ENCODE results near the gene MCM8.

The MCM8 gene

GRCh38 chr20:5977223-5977622 lies 26.8 kb downstream of the MCM8 start:
- no peak overlapping the region for H3K4me3 ChIP-seq (ENCODE audit: low read depth, low read length)
- DNase-seq = no peak
- H3K27ac ChIP-seq = no peak overlapping the region
- no peaks in the 10 kb centered on the region for H3K27me3 ChIP-seq (ENCODE audit: insufficient read depth, low read depth, severe bottlenecking)
- H3K9me3 ChIP-seq (ENCODE audit: severe bottlenecking) = no peaks in the 10 kb centered on the region
- TF ChIP-seq CTCF (IDR thresholded peaks at IDR 0.05; ENCODE audit: low read depth, low read length) = no peak
- H3K36me3 ChIP-seq = peaks cover 71% of the 10 kb centered on the region

GRCh38 chr20:5977975-5978374 lies 27.5 kb downstream of the MCM8 start:
- Histone ChIP-seq H3K27ac (no peak overlapping the region), H3K36me3 (peaks cover 70% of the 10 kb centered on the region), H3K27me3 (ENCODE audit: insufficient read depth, low read depth, severe bottlenecking) (no peaks in the 10 kb centered on the region), H3K9me3 (ENCODE audit: severe bottlenecking) (no peaks in the 10 kb centered on the region), H3K4me3 (ENCODE audit: low read depth, low read length) (no peak overlapping the region)
- no peak for DNase-seq
- no peak for TF ChIP-seq CTCF (IDR thresholded peaks at IDR 0.05; ENCODE audit: low read depth, low read length)

- Histone ChIP-seq H3K27me3 (ENCODE audit: insufficient read depth, low read depth, severe bottlenecking) (no peaks in the 10 kb centered on the region), H3K9me3 (ENCODE audit: severe bottlenecking) (no peaks in the 10 kb centered on the region), H3K27ac (no peak overlapping the region), H3K4me3 (ENCODE audit: low read depth, low read length) (no peak overlapping the region), H3K36me3 (peaks cover 72% of the 10 kb centered on the region)
- no peak for DNase-seq
- no peak for TF ChIP-seq CTCF (IDR thresholded peaks at IDR 0.05; ENCODE audit: low read depth, low read length)
Observed at GRCh38 chr20:5979801-5980200, 29.3 kb downstream of the MCM8 start.

GRCh38 chr20:5980720-5981538 lies 30.5 kb downstream of the MCM8 start:
- H3K27ac ChIP-seq = no peak overlapping the region
- H3K27me3 ChIP-seq (ENCODE audit: insufficient read depth, low read depth, severe bottlenecking) = no peaks in the 10 kb centered on the region
- peaks cover 77% of the 10 kb centered on the region for H3K36me3 ChIP-seq
- no peak for DNase-seq
- no peaks in the 10 kb centered on the region for H3K9me3 ChIP-seq (ENCODE audit: severe bottlenecking)
- no peak for TF ChIP-seq CTCF (IDR thresholded peaks at IDR 0.05; ENCODE audit: low read depth, low read length)
- H3K4me3 ChIP-seq (ENCODE audit: low read depth, low read length) = no peak overlapping the region

GRCh38 chr20:5987383-5987782 lies 36.9 kb downstream of the MCM8 start:
- Histone ChIP-seq H3K9me3 (ENCODE audit: severe bottlenecking) (no peaks in the 10 kb centered on the region), H3K27ac (no peak overlapping the region), H3K4me3 (ENCODE audit: low read depth, low read length) (no peak overlapping the region), H3K27me3 (ENCODE audit: insufficient read depth, low read depth, severe bottlenecking) (no peaks in the 10 kb centered on the region), H3K36me3 (peaks cover 78% of the 10 kb centered on the region)
- TF ChIP-seq CTCF (IDR thresholded peaks at IDR 0.05; ENCODE audit: low read depth, low read length) = no peak
- DNase-seq = no peak

GRCh38 chr20:5989539-5989938 lies 39.1 kb downstream of the MCM8 start:
- no peak for TF ChIP-seq CTCF (IDR thresholded peaks at IDR 0.05; ENCODE audit: low read depth, low read length)
- Histone ChIP-seq H3K4me3 (ENCODE audit: low read depth, low read length) (no peak overlapping the region), H3K27me3 (ENCODE audit: insufficient read depth, low read depth, severe bottlenecking) (no peaks in the 10 kb centered on the region), H3K9me3 (ENCODE audit: severe bottlenecking) (no peaks in the 10 kb centered on the region), H3K27ac (no peak overlapping the region), H3K36me3 (peaks cover 81% of the 10 kb centered on the region)
- DNase-seq = no peak

All from WERI-Rb-1 (cell line).